ENCODE measurements around the gene ATP6V1G1.
"Not testable (repeated sequence)": the region's sequence is repeated elsewhere in the genome, so short reads cannot be mapped to it uniquely, and the experiment has no call there.

DNA sequence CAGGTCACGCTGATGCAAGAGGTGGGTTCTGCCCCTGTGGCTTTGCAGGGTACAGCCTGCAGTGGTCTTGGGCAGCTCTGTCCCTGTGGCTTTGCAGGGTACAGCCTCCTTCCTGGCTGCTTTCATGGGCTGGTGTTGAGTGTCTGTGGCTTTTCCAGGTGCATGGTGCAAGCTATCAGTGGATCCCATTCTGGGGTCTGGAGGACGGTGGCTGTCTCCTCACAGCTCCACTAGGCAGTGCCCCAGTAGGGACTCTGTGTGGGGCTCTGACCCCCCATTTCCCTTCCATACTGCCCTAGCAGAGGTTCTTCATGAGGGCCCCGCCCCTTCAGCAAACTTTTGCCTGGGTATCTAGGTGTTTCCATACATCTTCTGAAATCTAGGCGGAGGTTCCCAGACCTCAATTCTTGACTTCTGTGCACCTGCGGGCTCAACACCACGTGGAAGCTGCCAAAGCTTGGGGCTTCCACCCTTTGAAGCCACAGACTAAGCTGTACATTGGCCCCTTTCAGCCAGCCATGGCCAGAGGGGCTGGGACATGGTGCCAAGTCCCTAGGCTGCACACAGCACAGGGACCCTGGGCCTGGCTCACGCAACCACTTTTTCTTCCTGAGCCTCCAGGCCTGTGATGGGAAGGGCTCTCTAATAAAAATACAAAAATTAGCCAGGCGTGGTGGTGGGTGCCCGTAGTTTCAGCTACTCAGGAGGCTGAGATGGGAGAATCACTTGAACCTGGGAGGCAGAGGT, 13.1 kb downstream of the ATP6V1G1 start:
- TF ChIP-seq, protein P1, sequence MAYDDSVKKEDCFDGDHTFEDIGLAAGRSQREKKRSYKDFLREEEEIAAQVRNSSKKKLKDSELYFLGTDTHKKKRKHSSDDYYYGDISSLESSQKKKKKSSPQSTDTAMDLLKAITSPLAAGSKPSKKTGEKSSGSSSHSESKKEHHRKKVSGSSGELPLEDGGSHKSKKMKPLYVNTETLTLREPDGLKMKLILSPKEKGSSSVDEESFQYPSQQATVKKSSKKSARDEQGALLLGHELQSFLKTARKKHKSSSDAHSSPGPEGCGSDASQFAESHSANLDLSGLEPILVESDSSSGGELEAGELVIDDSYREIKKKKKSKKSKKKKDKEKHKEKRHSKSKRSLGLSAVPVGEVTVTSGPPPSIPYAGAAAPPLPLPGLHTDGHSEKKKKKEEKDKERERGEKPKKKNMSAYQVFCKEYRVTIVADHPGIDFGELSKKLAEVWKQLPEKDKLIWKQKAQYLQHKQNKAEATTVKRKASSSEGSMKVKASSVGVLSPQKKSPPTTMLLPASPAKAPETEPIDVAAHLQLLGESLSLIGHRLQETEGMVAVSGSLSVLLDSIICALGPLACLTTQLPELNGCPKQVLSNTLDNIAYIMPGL (CRISPR knock-in tag; IDR thresholded peaks at IDR 0.05; ENCODE audit: borderline replicate concordance): not testable (repeated sequence)
- TF ChIP-seq, protein P2, sequence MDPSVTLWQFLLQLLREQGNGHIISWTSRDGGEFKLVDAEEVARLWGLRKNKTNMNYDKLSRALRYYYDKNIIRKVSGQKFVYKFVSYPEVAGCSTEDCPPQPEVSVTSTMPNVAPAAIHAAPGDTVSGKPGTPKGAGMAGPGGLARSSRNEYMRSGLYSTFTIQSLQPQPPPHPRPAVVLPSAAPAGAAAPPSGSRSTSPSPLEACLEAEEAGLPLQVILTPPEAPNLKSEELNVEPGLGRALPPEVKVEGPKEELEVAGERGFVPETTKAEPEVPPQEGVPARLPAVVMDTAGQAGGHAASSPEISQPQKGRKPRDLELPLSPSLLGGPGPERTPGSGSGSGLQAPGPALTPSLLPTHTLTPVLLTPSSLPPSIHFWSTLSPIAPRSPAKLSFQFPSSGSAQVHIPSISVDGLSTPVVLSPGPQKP (IDR thresholded peaks at IDR 0.05; ENCODE audit: low read depth, low read length): not testable (repeated sequence)
- not testable (repeated sequence) for TF ChIP-seq POLR2A (IDR thresholded peaks at IDR 0.05; ENCODE audit: low read length); RNF2 (IDR thresholded peaks at IDR 0.05; ENCODE audit: borderline replicate concordance, low read depth)
- TF ChIP-seq, protein P3, sequence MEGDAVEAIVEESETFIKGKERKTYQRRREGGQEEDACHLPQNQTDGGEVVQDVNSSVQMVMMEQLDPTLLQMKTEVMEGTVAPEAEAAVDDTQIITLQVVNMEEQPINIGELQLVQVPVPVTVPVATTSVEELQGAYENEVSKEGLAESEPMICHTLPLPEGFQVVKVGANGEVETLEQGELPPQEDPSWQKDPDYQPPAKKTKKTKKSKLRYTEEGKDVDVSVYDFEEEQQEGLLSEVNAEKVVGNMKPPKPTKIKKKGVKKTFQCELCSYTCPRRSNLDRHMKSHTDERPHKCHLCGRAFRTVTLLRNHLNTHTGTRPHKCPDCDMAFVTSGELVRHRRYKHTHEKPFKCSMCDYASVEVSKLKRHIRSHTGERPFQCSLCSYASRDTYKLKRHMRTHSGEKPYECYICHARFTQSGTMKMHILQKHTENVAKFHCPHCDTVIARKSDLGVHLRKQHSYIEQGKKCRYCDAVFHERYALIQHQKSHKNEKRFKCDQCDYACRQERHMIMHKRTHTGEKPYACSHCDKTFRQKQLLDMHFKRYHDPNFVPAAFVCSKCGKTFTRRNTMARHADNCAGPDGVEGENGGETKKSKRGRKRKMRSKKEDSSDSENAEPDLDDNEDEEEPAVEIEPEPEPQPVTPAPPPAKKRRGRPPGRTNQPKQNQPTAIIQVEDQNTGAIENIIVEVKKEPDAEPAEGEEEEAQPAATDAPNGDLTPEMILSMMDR (IDR thresholded peaks at IDR 0.05): not testable (repeated sequence)

Measured in A549 (cell line).